OCI-LY7 (cell line): ENCODE data around the gene CCDC57.

Experiments
- EZH2phosphoT487 ChIP-seq: fragments of 200-600 bp; sonication (generic); IDR thresholded peaks from 2 replicates; pipeline ENCODE4 v1.6.1; 2018; ENCODE audit warnings: low read depth, borderline replicate concordance, mild to moderate bottlenecking, mixed run types, antibody characterized with exemption, low read length, moderate library complexity, mixed read lengths
- TF ChIP-seq, protein P1 (sequence below): fragments of 200-600 bp; sonication (generic); conservative IDR thresholded peaks from 2 replicates; pipeline ENCODE4 v1.5.1; 2014; ENCODE audit warnings: mild to moderate bottlenecking, antibody characterized with exemption, low read length, moderate library complexity, mixed read lengths

- TF ChIP-seq EZH2phosphoT487, result no peak
- TF ChIP-seq, protein P1, sequence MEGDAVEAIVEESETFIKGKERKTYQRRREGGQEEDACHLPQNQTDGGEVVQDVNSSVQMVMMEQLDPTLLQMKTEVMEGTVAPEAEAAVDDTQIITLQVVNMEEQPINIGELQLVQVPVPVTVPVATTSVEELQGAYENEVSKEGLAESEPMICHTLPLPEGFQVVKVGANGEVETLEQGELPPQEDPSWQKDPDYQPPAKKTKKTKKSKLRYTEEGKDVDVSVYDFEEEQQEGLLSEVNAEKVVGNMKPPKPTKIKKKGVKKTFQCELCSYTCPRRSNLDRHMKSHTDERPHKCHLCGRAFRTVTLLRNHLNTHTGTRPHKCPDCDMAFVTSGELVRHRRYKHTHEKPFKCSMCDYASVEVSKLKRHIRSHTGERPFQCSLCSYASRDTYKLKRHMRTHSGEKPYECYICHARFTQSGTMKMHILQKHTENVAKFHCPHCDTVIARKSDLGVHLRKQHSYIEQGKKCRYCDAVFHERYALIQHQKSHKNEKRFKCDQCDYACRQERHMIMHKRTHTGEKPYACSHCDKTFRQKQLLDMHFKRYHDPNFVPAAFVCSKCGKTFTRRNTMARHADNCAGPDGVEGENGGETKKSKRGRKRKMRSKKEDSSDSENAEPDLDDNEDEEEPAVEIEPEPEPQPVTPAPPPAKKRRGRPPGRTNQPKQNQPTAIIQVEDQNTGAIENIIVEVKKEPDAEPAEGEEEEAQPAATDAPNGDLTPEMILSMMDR, result peak; percentile 67
Observed at GRCh38 chr17:82105882-82106687, 106.6 kb downstream of the CCDC57 start.
